A673 (cell line): Measurements from ENCODE around the gene CAPN10.

Experiments used
- EZH2 ChIP-seq: fragments of 200-600 bp; sonication (generic); IDR thresholded peaks from 2 replicates; pipeline ENCODE4 v1.6.1; 2017; ENCODE audit warnings: borderline replicate concordance, low read depth, mild to moderate bottlenecking, mixed read lengths, antibody characterized with exemption, low read length; ENCODE audit not compliant: poor library complexity, severe bottlenecking
- TF ChIP-seq, protein P1 (sequence below): fragments of 300-800, 200-600 bp; sonication (generic); conservative IDR thresholded peaks from 2 replicates; pipeline ENCODE4 v1.5.1; 2017; ENCODE audit warnings: low read depth, mild to moderate bottlenecking, antibody characterized with exemption, low read length, moderate library complexity, mixed read lengths

DNA sequence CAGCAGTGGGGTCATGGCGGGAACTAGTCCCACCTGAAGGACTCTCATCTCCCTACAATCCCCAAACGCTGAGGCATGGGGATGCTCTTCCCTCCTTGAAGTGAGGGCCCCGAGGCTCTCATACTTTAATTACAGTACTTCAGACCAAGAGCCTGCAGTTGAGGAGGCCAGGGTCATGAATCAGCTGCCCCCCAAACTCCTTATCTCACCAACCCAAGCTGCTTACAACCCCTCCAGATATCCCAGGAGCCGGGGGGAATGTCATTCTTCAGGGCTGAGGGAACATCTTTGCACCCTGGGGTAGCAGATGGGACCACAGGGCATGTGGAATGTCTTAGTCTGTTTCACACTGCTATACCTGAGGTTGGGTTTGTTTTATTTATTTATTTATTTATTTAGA is 2.8 kb upstream of the CAPN10 start:
- TF ChIP-seq, protein P1, sequence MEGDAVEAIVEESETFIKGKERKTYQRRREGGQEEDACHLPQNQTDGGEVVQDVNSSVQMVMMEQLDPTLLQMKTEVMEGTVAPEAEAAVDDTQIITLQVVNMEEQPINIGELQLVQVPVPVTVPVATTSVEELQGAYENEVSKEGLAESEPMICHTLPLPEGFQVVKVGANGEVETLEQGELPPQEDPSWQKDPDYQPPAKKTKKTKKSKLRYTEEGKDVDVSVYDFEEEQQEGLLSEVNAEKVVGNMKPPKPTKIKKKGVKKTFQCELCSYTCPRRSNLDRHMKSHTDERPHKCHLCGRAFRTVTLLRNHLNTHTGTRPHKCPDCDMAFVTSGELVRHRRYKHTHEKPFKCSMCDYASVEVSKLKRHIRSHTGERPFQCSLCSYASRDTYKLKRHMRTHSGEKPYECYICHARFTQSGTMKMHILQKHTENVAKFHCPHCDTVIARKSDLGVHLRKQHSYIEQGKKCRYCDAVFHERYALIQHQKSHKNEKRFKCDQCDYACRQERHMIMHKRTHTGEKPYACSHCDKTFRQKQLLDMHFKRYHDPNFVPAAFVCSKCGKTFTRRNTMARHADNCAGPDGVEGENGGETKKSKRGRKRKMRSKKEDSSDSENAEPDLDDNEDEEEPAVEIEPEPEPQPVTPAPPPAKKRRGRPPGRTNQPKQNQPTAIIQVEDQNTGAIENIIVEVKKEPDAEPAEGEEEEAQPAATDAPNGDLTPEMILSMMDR = no peak
- TF ChIP-seq EZH2 = no peak
